Stimulated activated CD8-positive, alpha-beta memory T cell treated with anti-CD3 and anti-CD28 coated beads, Interleukin-4, amount 100 ng/mL, for 48 hours (primary cell): ENCODE results near the gene RPL7A.

Experiments
- DNase-seq: peaks from one replicate; pipeline ENCODE4 v3.0.0-alpha.2; 2020

The RPL7A gene

GRCh38 chr9:133349965-133350616 lies 2.1 kb downstream of the RPL7A start:
- peak; percentile 64 for DNase-seq

- DNase-seq, result no peak
Measured at GRCh38 chr9:133351526-133351907, 3.5 kb downstream of the RPL7A start.

GRCh38 chr9:133351908-133352634 lies 4.1 kb downstream of the RPL7A start:
- DNase-seq, result peak; percentile 69

GRCh38 chr9:133352635-133353340 lies 4.8 kb downstream of the RPL7A start:
- peak; percentile 51 for DNase-seq

- DNase-seq, result peak; percentile 34
Measured at GRCh38 chr9:133353548-133353947, 5.5 kb downstream of the RPL7A start.

GRCh38 chr9:133354766-133355165 lies 6.7 kb downstream of the RPL7A start:
- DNase-seq, result peak; percentile 36

- DNase-seq, result peak; percentile 40
Measured at GRCh38 chr9:133355881-133356357, 7.9 kb downstream of the RPL7A start.

GRCh38 chr9:133356391-133357091 lies 8.5 kb downstream of the RPL7A start, which contains the start of the genes SURF1 and SURF2:
Gene SURF1 (minus strand): TSS chr9:133356487. CDS start chr9:133356453, 34 bp downstream.
Gene SURF2 (plus strand): TSS chr9:133356550. CDS start chr9:133356593, 43 bp downstream.
- DNase-seq, result peak; percentile 93

GRCh38 chr9:133357656-133358055 lies 9.6 kb downstream of the RPL7A start:
- no peak for DNase-seq

GRCh38 chr9:133359399-133360175 lies 11.6 kb downstream of the RPL7A start:
- DNase-seq, result peak; percentile 62

- DNase-seq, result peak; percentile 49
Measured at GRCh38 chr9:133360400-133361393, 12.7 kb downstream of the RPL7A start.

GRCh38 chr9:133361507-133362092 lies 13.6 kb downstream of the RPL7A start:
- no peak for DNase-seq

- DNase-seq, result no peak
Measured at GRCh38 chr9:133362359-133363044, 14.5 kb downstream of the RPL7A start.

- DNase-seq, result no peak
Measured at GRCh38 chr9:133366435-133366834, 18.4 kb downstream of the RPL7A start.

- no peak for DNase-seq
Measured at GRCh38 chr9:133367221-133367620, 19.2 kb downstream of the RPL7A start.

GRCh38 chr9:133367778-133368177 lies 19.8 kb downstream of the RPL7A start:
- no peak for DNase-seq

- no peak for DNase-seq
Measured at GRCh38 chr9:133368249-133368881, 20.3 kb downstream of the RPL7A start.

- no peak for DNase-seq
Measured at GRCh38 chr9:133369422-133369821, 21.4 kb downstream of the RPL7A start.

GRCh38 chr9:133369933-133370332 lies 21.9 kb downstream of the RPL7A start:
- DNase-seq, result peak; percentile 56
